ENCODE data around the gene HCN3.
"Not testable (repeated sequence)": the region's sequence is repeated elsewhere in the genome, so short reads cannot be mapped to it uniquely, and the experiment has no call there.

Gene HCN3

GRCh38 chr1:155282488-155283091, 5.3 kb downstream of the HCN3 start:
- POLR2A ChIA-PET: no interaction called here
- CTCF ChIA-PET: interaction anchor here (1.6 to 1.7 kb wide), 2 partner anchors 31 to 41 kb away, joined by 5 to 6 read pairs; no protein-coding TSS in a partner anchor
- DNase-seq (ENCODE audit: extremely low spot score): no peak
- no peak for TF ChIP-seq CTCF (IDR thresholded peaks at IDR 0.05; ENCODE audit: control extremely low read depth, extremely low read depth, low read depth, missing control alignments)

DNA sequence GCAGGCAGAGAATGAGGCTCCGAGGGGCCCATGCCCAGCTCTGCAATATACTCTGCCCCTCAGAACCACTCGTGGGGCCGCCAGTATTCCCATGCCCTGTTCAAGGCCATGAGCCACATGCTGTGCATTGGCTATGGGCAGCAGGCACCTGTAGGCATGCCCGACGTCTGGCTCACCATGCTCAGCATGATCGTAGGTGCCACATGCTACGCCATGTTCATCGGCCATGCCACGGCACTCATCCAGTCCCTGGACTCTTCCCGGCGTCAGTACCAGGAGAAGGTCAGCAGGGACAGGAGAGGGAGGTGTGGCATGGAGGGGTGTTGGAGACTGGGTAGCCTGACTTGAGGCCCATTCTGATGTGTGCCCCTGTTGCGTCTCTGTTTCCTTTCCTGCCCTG, 7.2 kb downstream of the HCN3 start:
- ChIA-PET CTCF (interaction anchor here (2.0 kb wide), 1 partner anchor 33 kb away, joined by 5 read pairs; no protein-coding TSS in a partner anchor), POLR2A (no interaction called here)
- TF ChIP-seq CTCF (IDR thresholded peaks at IDR 0.05; ENCODE audit: control extremely low read depth, extremely low read depth, low read depth, missing control alignments): no peak
- DNase-seq (ENCODE audit: extremely low spot score): no peak

DNA sequence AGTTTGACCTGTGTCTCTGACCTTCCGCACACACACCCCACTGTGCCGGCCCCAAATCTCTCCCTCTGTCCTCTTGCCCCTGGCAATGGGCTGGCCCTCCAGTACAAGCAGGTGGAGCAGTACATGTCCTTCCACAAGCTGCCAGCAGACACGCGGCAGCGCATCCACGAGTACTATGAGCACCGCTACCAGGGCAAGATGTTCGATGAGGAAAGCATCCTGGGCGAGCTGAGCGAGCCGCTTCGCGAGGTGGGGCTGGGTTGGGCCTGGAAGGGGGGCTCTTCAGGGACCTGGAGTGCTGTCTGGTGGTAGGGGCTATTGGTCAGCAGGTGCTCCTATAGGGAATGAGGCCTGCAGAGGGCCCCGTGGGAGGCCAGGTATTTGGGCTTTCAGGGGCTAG, 7.8 kb downstream of the HCN3 start:
- ChIA-PET POLR2A (no interaction called here), CTCF (interaction anchor here (1.3 to 2.0 kb wide), 2 partner anchors 9 to 34 kb away, joined by 5 to 6 read pairs; no protein-coding TSS in a partner anchor)
- no peak for TF ChIP-seq CTCF (IDR thresholded peaks at IDR 0.05; ENCODE audit: control extremely low read depth, extremely low read depth, low read depth, missing control alignments)
- DNase-seq (ENCODE audit: extremely low spot score): no peak

DNA sequence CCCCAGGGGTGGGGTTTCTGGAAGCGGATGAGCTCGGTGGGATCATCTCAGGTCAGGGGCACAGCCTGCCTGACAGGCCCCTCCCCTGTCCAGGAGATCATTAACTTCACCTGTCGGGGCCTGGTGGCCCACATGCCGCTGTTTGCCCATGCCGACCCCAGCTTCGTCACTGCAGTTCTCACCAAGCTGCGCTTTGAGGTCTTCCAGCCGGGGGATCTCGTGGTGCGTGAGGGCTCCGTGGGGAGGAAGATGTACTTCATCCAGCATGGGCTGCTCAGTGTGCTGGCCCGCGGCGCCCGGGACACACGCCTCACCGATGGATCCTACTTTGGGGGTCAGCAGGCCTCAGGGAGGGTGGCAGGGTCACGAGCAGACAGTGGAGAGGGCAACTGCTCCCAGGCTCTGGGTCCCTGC, 8.4 kb downstream of the HCN3 start:
- ChIA-PET POLR2A (no interaction called here), CTCF (interaction anchor here (1.2 to 2.0 kb wide), 3 partner anchors 9 to 34 kb away, joined by 4 to 6 read pairs (median 5); partner anchors contain the start of gene FDPS)
- no peak for DNase-seq (ENCODE audit: extremely low spot score)
- no peak for TF ChIP-seq CTCF (IDR thresholded peaks at IDR 0.05; ENCODE audit: control extremely low read depth, extremely low read depth, low read depth, missing control alignments)

- DNase-seq (ENCODE audit: extremely low spot score): no peak
- TF ChIP-seq CTCF (IDR thresholded peaks at IDR 0.05; ENCODE audit: control extremely low read depth, extremely low read depth, low read depth, missing control alignments): no peak
- ChIA-PET POLR2A (interaction anchor here (0.7 kb wide), 1 partner anchor 28 kb away, joined by 4 read pairs; no protein-coding TSS in a partner anchor), CTCF (interaction anchor here (1.2 to 2.0 kb wide), 3 partner anchors 10 to 35 kb away, joined by 4 to 6 read pairs (median 5); partner anchors contain the start of gene FDPS)
These were observed 9.3 kb downstream of the HCN3 start for GRCh38 chr1:155286544-155286943.

GRCh38 chr1:155287987-155288543, 10.8 kb downstream of the HCN3 start:
- DNase-seq (ENCODE audit: extremely low spot score): no peak
- ChIA-PET POLR2A (no interaction called here), CTCF (interaction anchor here (0.5 to 1.1 kb wide), 2 partner anchors 12 to 62 kb away, joined by 3 read pairs; no protein-coding TSS in a partner anchor)
- no peak for TF ChIP-seq CTCF (IDR thresholded peaks at IDR 0.05; ENCODE audit: control extremely low read depth, extremely low read depth, low read depth, missing control alignments)

DNA sequence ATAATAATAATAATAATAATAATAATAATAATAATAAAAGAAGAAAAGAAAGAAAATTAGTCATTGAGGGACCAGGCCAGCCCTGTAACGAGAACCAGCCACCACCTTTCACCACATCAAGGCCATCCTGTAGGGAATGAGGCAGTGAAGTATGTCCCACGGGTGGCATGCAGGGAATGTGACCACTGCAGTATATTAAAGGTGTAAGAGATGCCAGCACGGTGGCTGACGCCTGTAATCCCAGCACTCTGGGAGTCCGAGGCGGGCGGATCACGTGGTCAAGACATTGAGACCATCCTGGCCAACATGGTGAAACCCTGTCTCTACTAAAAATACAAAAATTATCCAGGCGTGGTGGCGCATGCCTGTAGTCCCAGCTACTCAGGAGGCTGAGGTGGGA, 13.7 kb downstream of the HCN3 start:
- ChIA-PET POLR2A (interaction anchor here (0.6 kb wide), 1 partner anchor 604 kb away, joined by 3 read pairs; no protein-coding TSS in a partner anchor), CTCF (interaction anchor here (1.4 to 4.0 kb wide), 2 partner anchors 12 to 40 kb away, joined by 3 to 16 read pairs; no protein-coding TSS in a partner anchor)
- DNase-seq (ENCODE audit: extremely low spot score): not testable (repeated sequence)

Data from GM10248 (cell line).